Fibroblast of peridontal ligament (primary cell): ENCODE measurements around the gene FAM89B.

Source experiments
- DNase-seq: peaks from one replicate; pipeline ENCODE4 v3.0.0-alpha.2; 2010; ENCODE audit errors: extremely low read depth

Gene FAM89B

GRCh38 chr11:65610404-65610803 lies 38.1 kb downstream of the FAM89B start:
- DNase-seq = no peak

GRCh38 chr11:65611028-65611757 lies 38.9 kb downstream of the FAM89B start:
- no peak for DNase-seq

GRCh38 chr11:65611758-65612603 lies 39.6 kb downstream of the FAM89B start:
- no peak for DNase-seq

GRCh38 chr11:65612691-65613090 lies 40.4 kb downstream of the FAM89B start:
- DNase-seq = no peak

GRCh38 chr11:65613091-65613928 lies 41.0 kb downstream of the FAM89B start:
- DNase-seq = no peak

- DNase-seq = peak; percentile 100
Measured at GRCh38 chr11:65615229-65615949, 43.1 kb downstream of the FAM89B start, which contains the start of gene PCNX3. PCNX3 (plus strand) TSS chr11:65615776; CDS start chr11:65616312, 536 bp downstream.

GRCh38 chr11:65615950-65616574 lies 43.7 kb downstream of the FAM89B start:
- no peak for DNase-seq

- no peak for DNase-seq
Measured at GRCh38 chr11:65616575-65617001, 44.2 kb downstream of the FAM89B start.

- DNase-seq = no peak
Measured at GRCh38 chr11:65617136-65617850, 45.0 kb downstream of the FAM89B start.

- no peak for DNase-seq
Measured at GRCh38 chr11:65617990-65618751, 45.8 kb downstream of the FAM89B start.

GRCh38 chr11:65618763-65619162 lies 46.4 kb downstream of the FAM89B start:
- DNase-seq = no peak

- no peak for DNase-seq
Measured at GRCh38 chr11:65619281-65619928, 47.1 kb downstream of the FAM89B start.

GRCh38 chr11:65620666-65621065 lies 48.3 kb downstream of the FAM89B start:
- no peak for DNase-seq

GRCh38 chr11:65621460-65621859 lies 49.1 kb downstream of the FAM89B start:
- DNase-seq = no peak

- DNase-seq = no peak
Measured at GRCh38 chr11:65622011-65622410, 49.7 kb downstream of the FAM89B start.

- DNase-seq = no peak
Measured at GRCh38 chr11:65623177-65623576, 50.8 kb downstream of the FAM89B start.
